Esophagus squamous epithelium (tissue), 5 donors: ENCODE measurements around the gene VAV3. TPM values are rescaled to one million over a fixed set of nuclear protein-coding genes. Genes with fewer than 3 reads are reported as not detected.

Experiments
- DNase-seq: peaks from one replicate; lab custom pipeline; 2025; lab: John Stamatoyannopoulos, UW
- H3K27ac ChIP-seq, 4 donors: fragments of 200-600 bp; sonication (generic); one replicate each; pipeline ENCODE4 v1.5.1; 2016 to 2019; ENCODE audit warnings: mild to moderate bottlenecking in 1 of 4
- H3K27me3 ChIP-seq, 4 donors: fragments of 200-600 bp; sonication (generic); 1 replicate in 3 of 4; 2 replicates in 1 of 4; pipeline versions ENCODE4 v1.5.1 to v1.6.0; 2017 to 2021; ENCODE audit warnings: antibody characterized with exemption in 1 of 4
- H3K36me3 ChIP-seq, 3 donors: fragments of 200-600 bp; sonication (generic); one replicate each; pipeline ENCODE4 v1.5.1; 2016 to 2019
- H3K4me1 ChIP-seq, 3 donors: fragments of 200-600 bp; sonication (generic); one replicate each; pipeline ENCODE4 v1.5.1; 2017 to 2019
- H3K4me3 ChIP-seq, 4 donors: fragments of 200-600 bp; sonication (generic); 1 replicate in 3 of 4; 2 replicates in 1 of 4; pipeline ENCODE4 v1.5.1; 2016 to 2019; ENCODE audit warnings: mild to moderate bottlenecking in 2 of 4, moderate library complexity in 1 of 4
- H3K9me3 ChIP-seq, 3 donors: fragments of 200-600 bp; sonication (generic); one replicate each; pipeline ENCODE4 v1.5.1; 2016 to 2019
- POLR2A ChIP-seq, 4 donors: fragments of 450-650 bp; IDR thresholded peaks; one replicate each; pipeline ENCODE4 v1.6.1; 2017; ENCODE audit warnings: antibody characterized with exemption in 4 of 4, mild to moderate bottlenecking in 4 of 4, moderate library complexity in 3 of 4
- WGBS, 2 donors: methylation state at CpG; one replicate each; pipeline ENCODE4 v1.1.5; 2018; 5-methylcytosine and 5-hydroxymethylcytosine counted together
- intact Hi-C: fragments of 100-400 bp; cut with DNase I; formaldehyde crosslinking; loops from one replicate; pipeline ENCODE4 v1.15.0; 2022
- total RNA-seq, 4 donors: library from RNA; depleted of rRNA; stranded (reverse); fragments of >200 nt; gene quantifications; one replicate each; pipeline ENCODE4 v1.1.0, GENCODE V29; 2016
- TF ChIP-seq, protein P1 (sequence below), 6 experiments: fragments of 450-650 bp in 4 of 6; fragments of 200-600 bp in 2 of 6; sonication (generic) in 2 of 6; IDR thresholded peaks; one replicate each; pipeline ENCODE4 v1.5.1; 2016 to 2019; ENCODE audit warnings: antibody characterized with exemption in 6 of 6, mild to moderate bottlenecking in 4 of 6, moderate library complexity in 4 of 6
- donor health status: DM: yes; HTN: yes; CAD: no.

The VAV3 gene
- total RNA-seq, 4 donors from 2014 or later: 43.4 to 126 (median 76.9) TPM

DNA sequence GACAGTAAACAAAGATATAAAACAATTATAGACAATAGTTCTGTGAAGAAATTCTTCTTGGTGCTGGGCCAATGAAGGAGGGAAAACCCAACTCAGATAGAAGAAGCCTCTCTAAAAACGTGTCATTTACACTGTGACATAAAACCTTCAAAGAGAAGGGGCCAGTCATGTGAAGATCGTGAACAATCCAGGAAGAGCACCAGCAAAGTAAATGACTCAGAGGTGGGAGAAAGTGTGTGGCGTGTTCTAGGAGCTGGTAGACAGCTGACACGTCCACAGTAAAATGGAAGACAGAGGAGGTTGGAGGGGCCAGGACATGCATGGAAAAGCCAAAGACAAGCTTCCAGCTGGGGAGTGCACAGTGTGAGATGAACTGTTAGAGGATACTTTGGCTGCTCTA is 143.6 kb downstream of the VAV3 start:
- H3K4me3 ChIP-seq: no peak overlapping the region
- no peak overlapping the region for H3K27ac ChIP-seq
- no peak for DNase-seq
- TF ChIP-seq, protein P1, sequence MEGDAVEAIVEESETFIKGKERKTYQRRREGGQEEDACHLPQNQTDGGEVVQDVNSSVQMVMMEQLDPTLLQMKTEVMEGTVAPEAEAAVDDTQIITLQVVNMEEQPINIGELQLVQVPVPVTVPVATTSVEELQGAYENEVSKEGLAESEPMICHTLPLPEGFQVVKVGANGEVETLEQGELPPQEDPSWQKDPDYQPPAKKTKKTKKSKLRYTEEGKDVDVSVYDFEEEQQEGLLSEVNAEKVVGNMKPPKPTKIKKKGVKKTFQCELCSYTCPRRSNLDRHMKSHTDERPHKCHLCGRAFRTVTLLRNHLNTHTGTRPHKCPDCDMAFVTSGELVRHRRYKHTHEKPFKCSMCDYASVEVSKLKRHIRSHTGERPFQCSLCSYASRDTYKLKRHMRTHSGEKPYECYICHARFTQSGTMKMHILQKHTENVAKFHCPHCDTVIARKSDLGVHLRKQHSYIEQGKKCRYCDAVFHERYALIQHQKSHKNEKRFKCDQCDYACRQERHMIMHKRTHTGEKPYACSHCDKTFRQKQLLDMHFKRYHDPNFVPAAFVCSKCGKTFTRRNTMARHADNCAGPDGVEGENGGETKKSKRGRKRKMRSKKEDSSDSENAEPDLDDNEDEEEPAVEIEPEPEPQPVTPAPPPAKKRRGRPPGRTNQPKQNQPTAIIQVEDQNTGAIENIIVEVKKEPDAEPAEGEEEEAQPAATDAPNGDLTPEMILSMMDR (IDR thresholded peaks at IDR 0.05): no peak
- no peak for TF ChIP-seq POLR2A (IDR thresholded peaks at IDR 0.05)
- no peaks in the 10 kb centered on the region for H3K27me3 ChIP-seq
- WGBS, 2 donors: 54 to 68% methylated on average over 4 of the region's 4 CpGs
- H3K4me1 ChIP-seq: no peaks in the 10 kb centered on the region
- no peaks in the 10 kb centered on the region for H3K9me3 ChIP-seq
- H3K36me3 ChIP-seq: no peaks in the 10 kb centered on the region
- intact Hi-C loops: no loop called here

DNA sequence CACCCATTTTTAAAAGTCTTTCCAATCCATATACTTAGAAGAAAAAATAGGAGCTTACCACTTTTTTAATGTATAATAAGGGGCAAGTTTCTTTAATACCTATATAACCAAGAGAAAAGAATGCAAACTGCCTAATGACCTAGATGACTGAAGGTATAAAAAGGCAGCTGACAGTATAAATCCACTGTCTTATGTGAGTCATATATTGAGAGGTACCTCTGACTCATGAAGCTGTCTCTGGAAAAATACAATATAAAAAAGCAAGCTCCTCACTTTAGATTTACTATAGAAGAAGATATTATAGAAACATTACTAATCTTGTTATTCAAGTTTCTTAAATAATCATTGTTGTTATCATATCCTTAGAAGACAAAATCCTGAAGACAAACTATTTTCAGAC is 144.2 kb downstream of the VAV3 start:
- Histone ChIP-seq H3K4me3 (no peak overlapping the region), H3K4me1 (no peaks in the 10 kb centered on the region), H3K36me3 (no peaks in the 10 kb centered on the region), H3K27ac (no peak overlapping the region), H3K27me3 (no peaks in the 10 kb centered on the region), H3K9me3 (no peaks in the 10 kb centered on the region)
- no peak for DNase-seq
- TF ChIP-seq, protein P1 (IDR thresholded peaks at IDR 0.05): no peak
- TF ChIP-seq POLR2A (IDR thresholded peaks at IDR 0.05): no peak
- intact Hi-C loops: no loop called here

DNA sequence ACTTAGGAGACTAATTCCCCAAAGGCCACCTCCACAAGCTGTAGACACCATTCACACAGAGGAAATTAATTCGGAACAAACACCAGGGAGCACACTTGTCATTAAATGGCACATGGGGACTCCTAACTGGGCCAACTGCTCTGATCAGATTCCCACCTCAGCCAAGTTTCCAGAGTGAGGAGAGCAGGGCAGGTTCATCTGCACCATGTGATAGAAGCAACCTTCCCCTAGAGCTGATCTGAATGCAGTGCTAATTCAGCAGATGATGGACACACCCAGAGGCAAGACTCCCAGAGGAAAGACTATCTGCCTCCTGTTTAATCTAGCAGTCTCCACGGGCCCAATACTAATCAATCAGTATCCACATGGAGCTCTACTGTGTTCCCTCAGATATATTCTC is 147.0 kb downstream of the VAV3 start:
- Histone ChIP-seq H3K9me3 (no peaks in the 10 kb centered on the region), H3K27me3 (no peaks in the 10 kb centered on the region), H3K36me3 (no peaks in the 10 kb centered on the region), H3K4me1 (no peaks in the 10 kb centered on the region), H3K27ac (no peak overlapping the region), H3K4me3 (no peak overlapping the region)
- TF ChIP-seq POLR2A (IDR thresholded peaks at IDR 0.05): no peak
- TF ChIP-seq, protein P1 (IDR thresholded peaks at IDR 0.05): no peak
- no peak for DNase-seq
- intact Hi-C loops: no loop called here
- 77 to 86% methylated on average over 1 to 2 of the region's 2 CpGs for WGBS, 2 donors

DNA sequence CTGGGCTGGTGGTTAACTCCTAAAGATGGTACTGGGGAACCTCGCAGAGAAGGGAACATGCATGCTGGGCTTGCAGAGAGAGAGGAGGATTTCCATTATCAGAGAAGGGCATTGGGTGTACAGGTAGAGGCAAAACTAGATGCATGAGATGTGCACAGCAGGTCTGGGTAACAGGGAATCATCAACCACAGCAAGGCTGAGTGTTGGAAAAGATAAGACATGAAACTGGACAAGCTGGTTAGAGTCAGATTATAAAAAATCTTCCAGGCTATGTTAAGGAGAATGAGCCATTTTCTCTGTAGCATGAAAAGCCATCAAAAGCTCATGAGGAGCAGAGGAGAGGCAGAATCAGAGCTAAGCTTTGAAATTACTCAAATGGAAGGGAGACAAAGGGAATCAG is 147.8 kb downstream of the VAV3 start:
- 86 to 91% methylated on average over 1 of the region's 1 CpG for WGBS, 2 donors
- no peak overlapping the region for H3K27ac ChIP-seq
- TF ChIP-seq, protein P1 (IDR thresholded peaks at IDR 0.05): no peak
- TF ChIP-seq POLR2A (IDR thresholded peaks at IDR 0.05): no peak
- intact Hi-C loops: no loop called here
- no peaks in the 10 kb centered on the region for H3K27me3 ChIP-seq
- H3K4me1 ChIP-seq: no peaks in the 10 kb centered on the region
- H3K4me3 ChIP-seq: no peak overlapping the region
- DNase-seq: no peak
- H3K9me3 ChIP-seq: no peaks in the 10 kb centered on the region
- no peaks in the 10 kb centered on the region for H3K36me3 ChIP-seq

DNA sequence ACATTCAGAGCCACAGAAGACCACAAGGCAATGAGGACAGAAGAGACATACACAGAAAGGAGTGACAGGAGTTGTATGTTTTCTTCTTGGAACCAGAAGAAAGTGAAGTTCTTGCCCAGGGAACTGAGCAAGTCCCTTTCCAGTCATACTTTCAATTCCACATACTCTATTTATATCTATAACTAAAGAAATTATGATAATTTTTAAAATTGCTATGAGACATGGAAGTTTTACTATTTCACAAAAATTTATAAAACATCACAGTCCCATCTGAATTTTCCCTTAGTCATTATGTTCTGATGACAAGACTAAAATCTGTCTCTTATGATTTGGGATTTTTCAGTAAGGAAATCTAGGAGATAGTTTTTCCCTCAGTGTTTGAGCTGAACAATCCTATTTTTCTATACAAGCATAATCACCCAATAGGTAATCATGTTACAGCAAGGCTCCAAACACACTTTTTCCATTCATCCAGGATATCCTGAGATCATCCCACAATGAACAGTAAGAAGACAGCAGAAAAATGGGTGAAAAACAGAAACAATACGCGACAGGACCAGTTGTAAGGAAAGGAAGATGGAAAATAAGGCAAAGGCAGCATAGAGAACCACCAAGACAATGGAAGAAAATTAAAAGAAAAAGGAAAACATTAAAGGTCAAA is 154.6 kb downstream of the VAV3 start:
- Histone ChIP-seq H3K4me1 (no peaks in the 10 kb centered on the region), H3K36me3 (no peaks in the 10 kb centered on the region), H3K27me3 (no peaks in the 10 kb centered on the region), H3K27ac (no peak overlapping the region), H3K4me3 (no peak overlapping the region), H3K9me3 (no peaks in the 10 kb centered on the region)
- WGBS, 2 donors: 95 to 100% methylated on average over 2 of the region's 2 CpGs
- intact Hi-C loops: no loop called here
- no peak for DNase-seq
- no peak for TF ChIP-seq POLR2A (IDR thresholded peaks at IDR 0.05)

DNA sequence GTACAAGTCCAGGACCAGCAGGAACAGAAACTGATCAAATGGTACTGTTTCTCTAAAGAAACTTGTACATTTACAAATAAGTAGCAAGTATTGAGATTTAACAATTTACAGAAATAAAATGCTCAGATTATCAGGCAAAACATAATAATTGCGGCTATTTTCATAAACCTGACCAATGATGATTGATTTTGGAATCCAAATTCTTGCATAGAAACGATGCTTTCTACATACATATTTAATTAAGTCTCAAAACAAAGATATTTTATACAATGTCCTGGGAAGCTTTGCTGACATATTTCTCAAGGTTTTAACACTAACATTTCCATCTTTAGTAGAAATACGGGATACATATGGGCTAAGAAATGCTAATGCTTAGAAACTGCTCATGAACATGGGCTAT is 157.1 kb downstream of the VAV3 start:
- Histone ChIP-seq H3K4me3 (no peak overlapping the region), H3K27ac (no peak overlapping the region), H3K27me3 (no peaks in the 10 kb centered on the region), H3K36me3 (no peaks in the 10 kb centered on the region), H3K9me3 (no peaks in the 10 kb centered on the region), H3K4me1 (no peaks in the 10 kb centered on the region)
- 84 to 89% methylated on average over 3 of the region's 3 CpGs for WGBS, 2 donors
- no peak for TF ChIP-seq POLR2A (IDR thresholded peaks at IDR 0.05)
- TF ChIP-seq, protein P1 (IDR thresholded peaks at IDR 0.05): no peak
- DNase-seq: no peak
- intact Hi-C loops: no loop called here
